ENCODE data around the gene GRID2.

DNA sequence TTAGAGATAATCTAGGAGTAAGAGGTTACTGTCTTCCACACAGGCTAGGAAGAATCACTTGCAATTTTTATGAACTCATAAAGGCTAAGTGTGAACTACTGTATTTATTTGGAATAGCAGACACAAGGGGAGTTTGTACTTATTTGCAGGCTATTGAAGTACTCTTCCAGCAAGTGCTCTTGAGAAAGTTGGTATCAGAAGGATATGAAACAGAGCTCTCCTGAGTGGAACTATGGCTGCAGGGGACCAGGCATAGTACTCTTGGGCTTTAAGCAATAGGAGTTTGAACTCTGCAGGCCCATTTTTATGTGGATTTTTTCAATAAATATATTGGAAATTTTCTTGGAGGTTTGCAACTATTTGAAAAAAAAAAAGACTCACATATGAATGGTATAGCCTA lies 768.5 kb downstream of the GRID2 start:
- no peak for TF ChIP-seq POLR2A (IDR thresholded peaks at IDR 0.05; ENCODE audit: low read depth, low read length)
- TF ChIP-seq POLR2AphosphoS5 (IDR thresholded peaks at IDR 0.05; ENCODE audit: low read depth, low read length): no peak
